ENCODE measurements around the gene SMIM24.
"Not testable (repeated sequence)": the region's sequence is repeated elsewhere in the genome, so short reads cannot be mapped to it uniquely, and the experiment has no call there.

SMIM24 gene

GRCh38 chr19:3512562-3513228 is 32.4 kb upstream of the SMIM24 start:
- no peak for DNase-seq (ENCODE audit: extremely low read depth, low read depth)
- TF ChIP-seq, protein P1, sequence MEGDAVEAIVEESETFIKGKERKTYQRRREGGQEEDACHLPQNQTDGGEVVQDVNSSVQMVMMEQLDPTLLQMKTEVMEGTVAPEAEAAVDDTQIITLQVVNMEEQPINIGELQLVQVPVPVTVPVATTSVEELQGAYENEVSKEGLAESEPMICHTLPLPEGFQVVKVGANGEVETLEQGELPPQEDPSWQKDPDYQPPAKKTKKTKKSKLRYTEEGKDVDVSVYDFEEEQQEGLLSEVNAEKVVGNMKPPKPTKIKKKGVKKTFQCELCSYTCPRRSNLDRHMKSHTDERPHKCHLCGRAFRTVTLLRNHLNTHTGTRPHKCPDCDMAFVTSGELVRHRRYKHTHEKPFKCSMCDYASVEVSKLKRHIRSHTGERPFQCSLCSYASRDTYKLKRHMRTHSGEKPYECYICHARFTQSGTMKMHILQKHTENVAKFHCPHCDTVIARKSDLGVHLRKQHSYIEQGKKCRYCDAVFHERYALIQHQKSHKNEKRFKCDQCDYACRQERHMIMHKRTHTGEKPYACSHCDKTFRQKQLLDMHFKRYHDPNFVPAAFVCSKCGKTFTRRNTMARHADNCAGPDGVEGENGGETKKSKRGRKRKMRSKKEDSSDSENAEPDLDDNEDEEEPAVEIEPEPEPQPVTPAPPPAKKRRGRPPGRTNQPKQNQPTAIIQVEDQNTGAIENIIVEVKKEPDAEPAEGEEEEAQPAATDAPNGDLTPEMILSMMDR (IDR thresholded peaks at IDR 0.05; ENCODE audit: low read depth, low read length): no peak

DNA sequence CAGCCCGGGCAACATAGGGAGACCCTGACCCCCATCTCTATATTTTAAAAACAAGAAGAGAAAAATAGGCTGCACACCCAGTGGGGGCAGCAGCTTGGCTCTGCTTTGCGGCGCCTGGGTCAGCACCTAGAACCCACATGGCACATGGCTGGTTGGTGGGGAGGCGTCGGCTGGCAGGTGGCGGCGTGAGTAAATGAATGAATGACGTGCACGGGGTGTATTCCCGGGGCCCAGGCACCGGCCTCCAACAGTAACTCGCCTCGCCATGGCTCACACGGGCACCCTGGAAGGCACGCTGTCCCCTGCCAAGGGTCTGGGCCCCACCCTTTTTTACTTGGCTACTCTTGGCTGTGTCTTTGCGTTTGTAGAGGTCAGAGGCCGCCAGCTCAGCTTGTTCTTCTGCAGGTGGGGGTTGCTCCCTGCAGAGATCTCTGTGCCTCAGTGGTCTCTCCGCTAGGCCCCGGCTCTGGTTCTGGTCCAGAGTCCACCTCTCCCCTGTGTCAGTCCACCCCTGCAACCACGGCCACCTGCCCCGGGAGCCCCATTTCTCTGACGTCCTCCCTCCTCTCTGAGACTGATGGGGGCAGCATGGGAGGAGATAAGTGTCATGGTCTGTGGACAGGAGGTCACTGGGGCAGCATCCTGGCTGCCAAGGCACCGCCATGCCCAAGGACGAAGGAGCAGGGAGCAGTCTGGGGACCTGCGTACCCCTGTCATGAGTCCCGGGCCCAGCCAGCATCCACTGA is 31.4 kb upstream of the SMIM24 start:
- TF ChIP-seq, protein P1 (IDR thresholded peaks at IDR 0.05; ENCODE audit: low read depth, low read length): no peak
- no peak for DNase-seq (ENCODE audit: extremely low read depth, low read depth)

DNA sequence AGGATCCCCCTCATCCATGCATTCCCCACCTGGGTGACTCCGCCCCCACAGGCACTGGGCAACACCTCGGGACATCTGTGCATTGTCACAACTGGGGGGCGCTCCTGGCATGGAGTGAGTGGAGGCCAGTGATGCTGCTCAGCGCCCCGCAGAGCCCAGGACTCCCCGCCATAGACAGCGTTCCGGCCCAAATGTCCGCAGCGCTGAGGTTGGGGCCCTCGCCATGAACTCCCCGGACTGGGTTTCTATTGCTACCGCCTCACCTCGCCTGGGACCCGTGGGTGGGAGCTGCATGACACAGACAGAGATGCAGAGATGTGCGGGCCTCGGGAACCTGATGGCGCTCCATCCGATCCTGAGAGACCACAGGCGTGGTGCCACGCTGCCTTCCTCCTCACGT is 30.4 kb upstream of the SMIM24 start:
- TF ChIP-seq, protein P1 (IDR thresholded peaks at IDR 0.05; ENCODE audit: low read depth, low read length): no peak
- DNase-seq (ENCODE audit: extremely low read depth, low read depth): no peak

- DNase-seq (ENCODE audit: extremely low read depth, low read depth): no peak
- TF ChIP-seq, protein P1 (IDR thresholded peaks at IDR 0.05; ENCODE audit: low read depth, low read length): no peak
Measured at GRCh38 chr19:3509566-3509989, 29.3 kb upstream of the SMIM24 start.

GRCh38 chr19:3508771-3509535 is 28.6 kb upstream of the SMIM24 start:
- TF ChIP-seq, protein P1 (IDR thresholded peaks at IDR 0.05; ENCODE audit: low read depth, low read length): no peak
- no peak for DNase-seq (ENCODE audit: extremely low read depth, low read depth)

- not testable (repeated sequence) for DNase-seq (ENCODE audit: extremely low read depth, low read depth)
Measured at GRCh38 chr19:3508121-3508661, 27.9 kb upstream of the SMIM24 start.

- no peak for DNase-seq (ENCODE audit: extremely low read depth, low read depth)
Measured at GRCh38 chr19:3507371-3508120, 27.2 kb upstream of the SMIM24 start.

More at GRCh38 chr19:3507371-3508120, 27.2 kb upstream of the SMIM24 start:
- TF ChIP-seq, protein P1 (IDR thresholded peaks at IDR 0.05; ENCODE audit: low read depth, low read length): no peak
